Erythroblast (primary cell): ENCODE measurements around the gene CERS1.

Experiments
- DNase-seq, 2 experiments: peaks; one replicate each; lab custom pipeline; 2025; lab: John Stamatoyannopoulos, UW
- GATA1 ChIP-seq: IDR thresholded peaks from 2 replicates; pipeline ENCODE4 v1.6.1; 2011; ENCODE audit warnings: low read depth, mild to moderate bottlenecking, control low read depth, low read length, moderate library complexity
- POLR2A ChIP-seq: IDR thresholded peaks from 2 replicates; pipeline ENCODE4 v1.6.1; 2011; ENCODE audit warnings: mild to moderate bottlenecking, low read length

CERS1 gene

DNA sequence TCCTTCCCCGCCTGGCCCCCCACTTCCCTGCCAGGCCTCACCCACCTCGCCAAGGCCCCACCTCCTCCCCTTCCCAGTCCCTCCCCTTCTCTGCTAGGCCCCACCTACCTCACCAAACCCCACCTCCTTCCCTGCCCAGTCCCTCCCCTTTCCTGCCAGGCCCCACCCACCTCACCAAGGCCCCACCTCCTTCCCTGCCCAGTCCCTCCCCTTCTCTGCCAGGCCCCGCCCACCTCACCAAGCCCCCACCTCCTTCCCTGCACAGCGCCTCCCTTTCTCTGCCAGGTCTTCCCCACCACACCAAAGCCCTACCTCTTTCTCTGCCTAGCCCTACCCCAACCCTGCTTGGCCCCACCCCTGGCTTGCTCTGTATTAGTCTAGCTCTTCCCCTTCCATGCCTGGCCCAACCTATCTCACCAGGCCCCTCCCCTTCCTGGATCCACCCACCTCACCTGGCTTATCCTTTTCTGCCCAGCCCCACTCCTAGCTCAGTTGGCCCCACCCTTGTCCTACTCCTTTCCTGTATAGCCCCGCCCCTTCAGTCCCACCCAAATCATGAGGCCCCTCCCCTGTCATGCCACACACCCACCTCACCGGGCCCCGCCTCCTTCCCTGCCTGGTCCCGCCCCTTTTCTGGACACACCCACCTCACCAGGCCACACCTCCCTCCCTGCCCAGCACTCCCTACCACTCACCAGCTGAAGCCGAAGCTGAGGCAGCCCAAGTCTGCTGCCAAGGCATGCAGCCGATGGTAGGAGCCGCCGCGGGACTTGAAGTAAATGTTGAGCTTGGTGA lies 16.2 kb downstream of the CERS1 start:
- TF ChIP-seq POLR2A, result no peak
- TF ChIP-seq GATA1, result no peak
- peak; percentile 73 to 77 for DNase-seq

DNA sequence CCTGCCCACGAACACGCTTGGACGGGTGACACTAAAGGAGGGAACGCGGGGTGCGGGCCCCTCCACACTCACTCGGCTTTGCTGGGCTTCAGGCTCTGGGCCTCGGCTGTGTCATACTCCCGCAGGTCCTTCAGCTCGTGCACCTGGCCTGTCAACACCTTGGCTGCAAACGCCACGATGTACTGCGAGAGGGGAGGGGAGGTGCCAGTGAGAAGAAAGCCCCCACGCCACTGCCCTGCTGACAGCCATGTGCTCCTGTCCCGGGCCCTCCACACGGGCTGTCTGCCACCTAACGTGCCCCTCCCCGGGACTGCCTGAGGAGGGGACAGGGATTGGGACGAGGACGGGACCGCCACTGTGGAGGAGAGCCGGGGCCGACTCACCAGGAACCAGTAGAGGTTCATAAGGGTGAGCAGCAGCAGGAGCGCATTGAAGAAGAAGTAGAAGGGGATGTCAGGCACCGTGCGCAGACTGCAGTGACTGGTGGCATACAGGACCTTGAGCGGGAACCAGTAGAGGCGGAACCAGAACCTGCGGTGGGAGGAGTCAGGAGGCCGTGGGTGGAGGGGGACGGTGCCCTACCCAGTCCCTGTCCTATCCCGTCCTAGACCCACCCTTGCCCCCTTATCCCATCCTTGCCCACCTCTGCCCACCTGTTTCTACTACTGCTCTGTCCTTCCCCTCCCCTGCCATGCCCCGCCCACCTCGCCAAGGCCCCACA lies 16.9 kb downstream of the CERS1 start:
- TF ChIP-seq POLR2A (no peak), GATA1 (no peak)
- DNase-seq, result no peak

DNA sequence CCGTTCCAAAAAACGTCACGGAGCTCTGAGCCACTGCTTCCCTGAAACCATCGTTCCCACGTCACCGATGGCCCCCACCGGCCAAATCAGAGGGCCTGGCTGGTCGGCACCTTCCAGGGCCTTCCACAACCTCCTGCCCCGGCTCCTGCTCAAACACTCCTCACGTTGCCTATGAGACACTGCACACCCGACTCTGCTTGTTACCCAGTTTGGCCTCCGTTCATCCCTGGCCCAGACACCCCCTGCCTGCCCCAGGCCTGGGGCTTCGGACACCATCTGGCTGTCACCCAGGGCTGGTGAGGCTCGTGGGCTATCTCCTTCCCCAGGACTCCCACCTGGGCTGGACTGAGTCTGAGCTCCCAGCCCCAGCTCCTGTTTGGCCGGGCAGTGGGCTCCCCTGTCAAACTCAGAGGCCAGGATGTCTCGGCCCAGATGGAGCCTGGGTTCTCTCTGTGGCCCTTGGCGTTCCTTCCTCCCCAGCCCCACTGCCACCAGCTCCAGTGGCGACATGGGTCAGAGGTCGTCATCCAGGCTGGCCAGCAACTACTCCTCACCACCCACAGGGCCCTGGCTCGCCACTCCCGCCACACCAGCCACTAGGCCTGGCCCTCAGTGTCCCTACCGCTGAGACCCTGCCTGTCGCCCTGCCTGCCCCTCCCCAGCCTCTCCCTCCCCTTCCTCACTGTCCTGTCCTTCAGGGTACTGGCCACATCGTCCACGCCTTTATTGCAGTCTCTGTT lies 17.7 kb downstream of the CERS1 start:
- no peak for TF ChIP-seq GATA1
- no peak for TF ChIP-seq POLR2A
- DNase-seq, result no peak

DNA sequence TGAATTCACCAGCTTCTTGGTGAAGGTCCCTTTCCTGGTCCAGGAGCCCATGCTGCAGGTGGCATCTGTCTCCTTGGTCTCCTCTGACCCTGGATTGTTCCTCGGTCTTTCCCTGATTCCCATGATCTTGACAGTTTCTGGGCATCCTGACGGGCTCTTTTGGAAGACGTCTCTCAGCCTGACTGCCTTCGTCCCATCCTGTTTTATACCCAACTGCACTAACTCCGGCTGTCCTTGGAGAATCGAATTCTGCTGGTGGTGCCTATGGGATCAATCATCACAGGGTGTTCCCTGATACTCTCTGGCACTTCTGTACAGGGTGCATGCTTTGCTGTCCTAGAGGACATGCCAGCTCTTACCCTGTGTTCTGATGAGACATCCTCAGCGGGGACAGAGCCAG lies 19.1 kb downstream of the CERS1 start:
- DNase-seq, result no peak
- TF ChIP-seq GATA1, result no peak
- no peak for TF ChIP-seq POLR2A

DNA sequence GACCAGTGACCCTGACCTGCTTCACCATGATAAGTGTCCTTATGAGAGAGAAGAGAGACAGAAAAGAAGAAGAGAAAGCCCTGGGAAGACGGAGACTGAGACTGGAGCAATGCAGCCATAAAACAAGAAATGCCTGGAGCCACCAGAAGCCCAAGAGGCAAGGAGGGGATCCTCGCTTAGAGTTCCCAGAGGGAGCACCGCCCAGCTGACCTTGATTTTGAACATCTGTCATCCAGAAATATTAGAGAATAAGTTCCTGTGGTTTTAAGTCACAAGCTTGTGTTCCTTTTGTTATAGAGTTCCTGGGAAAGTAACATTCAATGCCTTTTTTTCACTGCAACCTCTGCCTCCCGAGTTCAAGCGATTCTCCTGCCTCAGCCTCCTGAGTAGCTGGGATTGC lies 20.2 kb downstream of the CERS1 start:
- DNase-seq, result no peak

DNA sequence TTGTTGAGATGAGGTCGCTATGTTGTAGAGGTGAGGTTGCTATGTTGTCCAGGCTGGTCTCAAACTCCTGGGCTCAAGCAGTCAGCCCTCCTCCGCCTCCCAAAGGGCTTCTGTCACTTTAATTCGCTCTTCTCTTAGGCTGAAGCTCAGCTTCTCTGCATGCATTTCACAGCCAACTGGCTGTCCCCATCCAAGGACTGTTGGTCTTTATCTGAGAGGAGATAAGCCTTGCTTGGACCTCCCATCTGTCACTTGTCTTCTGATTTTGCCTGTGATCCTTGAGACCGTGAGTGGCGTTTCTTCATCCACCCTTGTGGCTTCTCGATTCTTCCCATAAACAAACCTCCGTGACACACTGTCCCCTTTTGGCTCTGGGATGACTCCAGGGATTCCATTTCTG lies 24.4 kb downstream of the CERS1 start:
- DNase-seq, result peak in 1 of 2 experiments; percentile 20
- no peak for TF ChIP-seq GATA1

More for the DNA sequence above, 20.2 kb downstream of the CERS1 start:
- TF ChIP-seq POLR2A, result no peak
- no peak for TF ChIP-seq GATA1

DNA sequence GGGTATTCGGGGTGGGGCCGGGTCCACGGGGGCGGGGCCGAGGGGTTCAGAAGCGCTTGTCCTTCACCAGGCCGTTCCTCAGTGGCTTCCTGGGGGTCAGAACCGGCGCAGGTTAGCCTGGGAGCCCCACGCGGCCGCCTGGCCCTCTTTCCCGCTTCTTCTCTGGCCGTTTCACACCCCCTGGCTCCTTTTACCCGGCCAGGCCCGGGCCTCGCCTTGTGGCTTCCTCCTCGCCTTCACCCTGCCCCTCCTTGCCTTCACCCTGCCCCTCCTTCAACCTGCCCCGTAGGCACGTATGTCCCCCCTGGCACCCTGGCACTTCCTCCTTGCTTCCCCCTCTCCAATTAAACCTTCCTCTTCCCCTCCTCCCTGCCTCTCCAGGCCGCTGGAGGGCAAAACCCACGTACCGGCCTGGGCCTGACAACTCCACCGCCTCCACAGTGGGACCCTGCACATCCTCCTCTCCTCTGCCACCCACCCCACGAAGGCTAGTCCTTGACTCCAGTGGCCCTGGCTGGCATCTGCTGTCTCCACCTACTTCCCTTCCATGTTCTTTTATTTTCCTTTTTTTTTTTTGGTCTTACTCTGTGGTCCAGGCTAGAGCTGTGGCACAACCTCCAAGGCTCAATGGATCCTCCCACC lies 25.3 kb downstream of the CERS1 start:
- TF ChIP-seq GATA1 (no peak), POLR2A (no peak)

DNA sequence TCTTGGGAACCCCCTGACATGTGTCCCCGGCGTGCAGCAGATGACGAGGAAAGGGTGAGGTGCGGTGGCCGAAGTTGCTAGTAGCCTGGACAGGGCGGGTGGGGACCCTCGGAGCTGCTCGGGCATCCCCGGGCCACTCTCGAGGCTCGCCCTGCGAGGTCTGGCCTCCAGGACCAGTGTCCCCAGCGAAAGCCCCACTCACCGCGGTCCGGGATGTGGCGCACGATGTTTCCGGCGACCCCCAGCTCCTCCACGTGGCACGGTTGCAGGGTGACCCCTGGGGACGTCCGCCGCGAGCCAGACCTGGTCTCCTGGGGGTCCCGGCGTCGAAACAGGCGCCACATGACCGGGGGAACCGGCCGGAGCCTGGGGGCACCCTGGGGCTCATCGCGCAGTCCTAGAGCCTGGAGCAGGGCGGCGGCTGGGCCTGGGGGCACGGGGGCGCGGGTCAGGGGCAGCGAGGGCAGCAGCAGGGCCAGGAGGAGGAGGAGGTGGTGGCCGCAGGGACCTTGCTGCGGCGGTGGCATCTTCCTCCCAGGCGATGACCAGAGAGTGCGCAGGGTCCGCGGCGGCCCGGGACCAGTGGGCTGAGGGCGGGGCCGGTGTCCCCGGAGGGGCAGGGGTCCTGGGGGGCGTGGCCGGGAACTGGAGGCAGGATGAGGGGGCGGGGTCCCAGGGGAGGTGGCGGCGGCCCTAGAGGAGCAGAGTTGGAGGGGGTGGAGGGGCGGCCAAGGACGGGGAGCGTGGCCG lies 26.0 kb downstream of the CERS1 start:
- no peak for TF ChIP-seq POLR2A
- no peak for TF ChIP-seq GATA1
- no peak for DNase-seq

More for the DNA sequence above, 25.3 kb downstream of the CERS1 start:
- DNase-seq, result no peak

DNA sequence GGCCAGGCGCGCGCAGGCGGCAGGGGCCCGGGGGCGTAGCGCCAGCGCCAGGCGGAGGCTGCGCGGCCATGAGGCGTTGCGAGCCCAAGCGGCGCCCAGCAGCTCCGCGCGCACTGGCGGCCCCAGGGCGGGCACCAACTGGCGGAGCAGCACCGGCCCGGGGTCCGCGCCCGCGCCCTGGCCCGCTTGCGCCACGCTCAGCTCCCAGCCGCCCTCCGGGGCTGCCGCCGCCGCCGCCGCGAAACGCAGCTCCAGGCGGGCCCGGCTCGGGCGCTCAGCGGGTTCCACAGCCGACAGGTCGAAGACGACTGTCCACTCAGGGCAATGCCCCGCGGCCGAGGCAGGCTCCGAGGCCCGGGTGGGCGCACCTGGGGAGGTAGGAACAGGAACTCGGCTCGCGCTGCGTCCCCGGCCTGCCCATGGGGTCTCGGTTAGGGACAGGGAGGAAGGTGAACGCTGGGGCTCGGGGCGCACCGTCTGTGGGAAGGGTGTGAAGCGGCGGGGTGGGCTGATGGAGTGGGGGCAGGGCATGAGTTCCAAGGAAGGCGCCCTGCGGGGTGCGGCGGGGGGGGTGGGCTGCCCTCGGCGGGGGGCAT lies 26.8 kb downstream of the CERS1 start:
- no peak for DNase-seq
- TF ChIP-seq GATA1 (no peak), POLR2A (no peak)

DNA sequence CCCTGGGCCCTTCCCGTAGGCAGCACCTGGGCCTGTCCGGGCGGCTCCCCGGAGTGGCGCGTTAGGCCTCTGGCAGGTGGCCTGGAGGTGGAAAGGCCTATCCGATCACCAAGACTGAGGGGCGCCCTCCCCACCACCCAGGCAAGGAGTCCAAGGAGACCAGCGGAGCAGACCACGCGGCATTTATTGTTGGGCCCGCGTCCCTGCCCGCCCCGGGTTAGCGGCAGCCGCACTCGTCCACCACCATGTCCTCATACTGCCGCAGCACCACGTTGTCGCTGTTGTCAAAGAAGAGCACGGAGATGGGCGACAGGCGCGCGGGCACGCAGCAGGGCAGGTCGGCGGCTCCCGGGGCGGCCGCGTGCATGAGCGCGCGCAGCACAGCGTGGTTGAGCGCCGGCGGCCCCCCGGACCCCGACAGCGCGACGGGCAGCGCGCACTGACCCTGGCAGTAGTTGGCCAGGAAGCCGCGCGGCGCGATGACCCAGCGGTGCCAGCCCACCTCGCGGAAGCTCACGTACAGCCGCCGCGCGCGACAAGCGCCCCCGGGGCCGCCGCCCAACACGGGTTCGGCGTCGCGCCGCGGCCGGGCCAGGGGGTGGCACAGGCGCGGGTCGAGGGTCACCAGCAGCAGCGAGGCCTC lies 27.5 kb downstream of the CERS1 start:
- no peak for TF ChIP-seq POLR2A
- no peak for TF ChIP-seq GATA1
- no peak for DNase-seq

DNA sequence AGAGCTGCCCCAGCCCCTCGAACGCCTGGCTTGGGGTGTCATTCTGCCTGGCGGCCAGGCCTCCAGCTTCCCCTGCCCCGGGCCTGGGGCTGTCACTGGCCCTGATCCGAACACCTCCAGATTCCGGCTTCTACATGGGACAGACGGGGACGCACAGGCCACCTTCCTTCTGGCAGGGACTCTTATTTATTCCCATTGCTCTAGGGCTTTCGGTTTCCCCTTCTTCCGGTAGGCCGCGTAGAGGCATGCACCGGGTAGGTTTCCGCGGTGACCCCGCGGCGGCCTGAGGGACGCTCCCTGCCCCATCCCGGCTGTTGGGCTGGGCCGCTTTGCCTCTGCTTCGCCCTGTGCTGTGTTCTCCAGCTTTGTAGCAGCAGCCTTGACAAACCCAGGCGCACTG lies 28.2 kb downstream of the CERS1 start:
- no peak for DNase-seq
- TF ChIP-seq POLR2A, result no peak
- TF ChIP-seq GATA1, result no peak

DNA sequence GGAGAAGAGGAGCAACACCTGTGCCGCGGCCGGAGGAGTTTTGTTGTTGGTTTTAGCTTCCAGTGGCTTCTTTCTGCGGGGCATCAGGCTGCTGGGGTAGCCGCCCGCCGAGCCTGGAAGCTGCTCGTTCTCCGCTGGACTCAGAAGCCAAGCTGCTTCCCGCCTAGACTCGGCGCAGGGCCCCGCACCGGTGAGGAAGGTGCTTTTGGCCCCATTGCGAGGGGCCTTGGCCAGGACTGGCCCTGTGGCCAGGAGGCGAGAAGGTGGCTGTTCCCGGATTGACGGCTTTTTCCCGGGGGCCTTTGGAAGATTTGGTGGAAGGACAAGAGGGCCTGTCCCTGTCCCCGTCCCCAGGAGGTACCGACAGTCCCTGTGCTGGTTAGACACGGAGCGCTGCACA lies 28.8 kb downstream of the CERS1 start:
- DNase-seq, result no peak
- TF ChIP-seq POLR2A, result no peak
- no peak for TF ChIP-seq GATA1
